Measurements from ENCODE around the gene EIF4G2. TPM values are rescaled to one million over a fixed set of nuclear protein-coding genes. Genes with fewer than 3 reads are reported as not detected.

Gene EIF4G2
- total and polyA plus RNA-seq, 2 of the 8 experiments (the other 6 are each of a cell fraction or from before 2014, with no cell fraction given) = 438 to 964 TPM

DNA sequence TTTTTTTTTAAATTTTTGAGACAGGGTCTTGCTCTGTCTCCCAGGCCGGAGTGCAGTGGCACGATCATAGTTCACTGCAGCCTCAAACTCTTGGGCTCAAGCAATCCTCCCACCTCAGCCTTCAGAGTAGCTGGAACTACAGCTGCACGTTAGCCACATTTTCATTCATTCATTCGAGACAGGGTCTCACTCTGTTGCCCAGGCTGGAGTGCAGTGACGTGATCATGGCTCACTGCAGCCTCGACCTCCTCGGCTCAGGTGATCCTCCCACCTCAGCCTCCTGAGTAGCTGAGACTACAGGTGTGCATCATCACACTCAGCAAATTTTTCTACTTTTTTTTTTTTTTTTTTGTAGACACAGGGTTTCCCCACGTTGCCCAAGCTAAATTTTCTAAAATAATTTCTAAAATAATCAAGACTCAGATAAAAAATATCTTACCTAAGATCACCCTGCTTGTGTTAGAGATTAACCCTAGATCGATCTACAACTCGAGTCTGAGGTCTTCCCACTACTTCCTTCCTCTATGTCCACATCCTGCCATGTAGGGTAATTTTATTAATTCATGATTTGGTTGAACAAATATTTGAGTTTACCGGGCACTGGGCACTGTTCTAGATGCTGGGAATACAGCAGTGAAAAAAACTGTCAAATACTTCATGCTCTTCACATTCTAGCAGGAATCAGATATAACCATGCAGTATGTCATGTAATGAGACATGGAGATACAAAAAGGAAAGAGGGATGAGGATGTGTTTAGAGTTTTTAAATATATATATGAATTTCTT, 15.1 kb downstream of the EIF4G2 start:
- no peaks in the 10 kb centered on the region for H3K79me1 ChIP-seq (ENCODE audit: low read depth, low read length)
- H2BK20ac ChIP-seq (ENCODE audit: low read length) = no peak overlapping the region
- POLR2A ChIA-PET (ENCODE audit: partially characterized antibody) = interaction anchor here (1.2 to 28.5 kb wide), 2 partner anchors 18 kb away, joined by 3 to 595 read pairs; partner anchors contain the start of gene EIF4G2
- no peak overlapping the region for H3K4ac ChIP-seq (replicated peaks; ENCODE audit: insufficient read length, low read depth, low read length)
- H2AK5ac ChIP-seq (ENCODE audit: low read depth, low read length) = no peak overlapping the region
- no peak overlapping the region for H4K8ac ChIP-seq (ENCODE audit: extremely low read depth, insufficient read depth, low read length)
- no peak overlapping the region for H3K4me2 ChIP-seq (ENCODE audit: insufficient read depth in 1 of 2, low read depth in 2 of 2, low read length in 2 of 2)
- H3K23ac ChIP-seq (ENCODE audit: insufficient read length) = no peak overlapping the region
- no peak overlapping the region for H2BK120ac ChIP-seq (replicated peaks; ENCODE audit: low read depth, low read length)
- H4K91ac ChIP-seq (replicated peaks; ENCODE audit: insufficient read length, low read length) = no peak overlapping the region
- CTCF ChIA-PET (ENCODE audit: partially characterized antibody) = interaction anchor here (0.7 to 7.9 kb wide), 24 partner anchors 9 to 475 kb away, joined by 3 to 64 read pairs (median 6); partner anchors contain the start of gene EIF4G2
- H3K27ac ChIP-seq (ENCODE audit: low read depth, low read length) = no peak overlapping the region
- no peaks in the 10 kb centered on the region for H3K9me3 ChIP-seq (ENCODE audit: insufficient read depth in 2 of 2, low read depth in 1 of 2, low read length in 1 of 2)
- H4K5ac ChIP-seq (ENCODE audit: insufficient read length, low read depth, low read length) = no peak overlapping the region
- H3K27me3 ChIP-seq (replicated peaks in 1 of 4; ENCODE audit: control insufficient read depth in 3 of 4, extremely low read depth in 1 of 4, insufficient read depth in 3 of 4, low read length in 3 of 4) = peaks cover 0 to 2% (median 0%) of the 10 kb centered on the region in 4 experiments; a peak in 2 of 7 replicates
- no peaks in the 10 kb centered on the region; the same call in 1 of the 2 replicates for H3K23me2 ChIP-seq (ENCODE audit: low read depth, low read length)
- WGBS, 2 experiments (ENCODE audit: extremely low coverage in 1 of 2, insufficient coverage in 1 of 2, insufficient read length in 1 of 2, insufficient replicate concordance in 2 of 2, low coverage in 1 of 2, low lambda C conversion rate in 2 of 2, missing lambda C conversion rate in 1 of 2) = 88% methylated on average over 11 of the region's 11 CpGs; no CpG with 5 or more reads in 1 of the 2 experiments
- H2AFZ ChIP-seq (ENCODE audit: low read length) = no peak overlapping the region
- H3K9ac ChIP-seq (replicated peaks in 1 of 4; ENCODE audit: extremely low read depth in 1 of 4, low read depth in 3 of 4, low read length in 3 of 4) = no peak overlapping the region
- H3K79me2 ChIP-seq (ENCODE audit: control insufficient read depth in 1 of 2, insufficient read depth in 2 of 2, low read length in 2 of 2) = no peaks in the 10 kb centered on the region
- no peak overlapping the region for H3K18ac ChIP-seq (ENCODE audit: extremely low read depth, low read length)
- no peak for DNase-seq (ENCODE audit: low read depth in 1 of 2, low spot score in 2 of 2)
- H3K14ac ChIP-seq (ENCODE audit: insufficient read length) = no peak overlapping the region
- no peak overlapping the region for H2BK12ac ChIP-seq (ENCODE audit: low read depth, low read length)
- no peak overlapping the region for H3K4me3 ChIP-seq (ENCODE audit: extremely low read depth in 1 of 4, insufficient read depth in 2 of 4, low read depth in 3 of 4, low read length in 4 of 4)
- peaks cover 0 to 5% (median 2%) of the 10 kb centered on the region in 4 experiments; a peak in 2 of 7 replicates for H3K4me1 ChIP-seq (replicated peaks in 1 of 4; ENCODE audit: control insufficient read depth in 3 of 4, insufficient read depth in 4 of 4, low read length in 3 of 4)
- H4K20me1 ChIP-seq (replicated peaks in 1 of 2; ENCODE audit: control insufficient read depth in 1 of 2, insufficient read depth in 2 of 2, low read length in 2 of 2) = peaks cover 0 to 3% of the 10 kb centered on the region in 2 experiments
- no peak overlapping the region for H2BK5ac ChIP-seq (ENCODE audit: low read depth, low read length)
- FAIRE-seq = no peak
- TF ChIP-seq, protein P1, sequence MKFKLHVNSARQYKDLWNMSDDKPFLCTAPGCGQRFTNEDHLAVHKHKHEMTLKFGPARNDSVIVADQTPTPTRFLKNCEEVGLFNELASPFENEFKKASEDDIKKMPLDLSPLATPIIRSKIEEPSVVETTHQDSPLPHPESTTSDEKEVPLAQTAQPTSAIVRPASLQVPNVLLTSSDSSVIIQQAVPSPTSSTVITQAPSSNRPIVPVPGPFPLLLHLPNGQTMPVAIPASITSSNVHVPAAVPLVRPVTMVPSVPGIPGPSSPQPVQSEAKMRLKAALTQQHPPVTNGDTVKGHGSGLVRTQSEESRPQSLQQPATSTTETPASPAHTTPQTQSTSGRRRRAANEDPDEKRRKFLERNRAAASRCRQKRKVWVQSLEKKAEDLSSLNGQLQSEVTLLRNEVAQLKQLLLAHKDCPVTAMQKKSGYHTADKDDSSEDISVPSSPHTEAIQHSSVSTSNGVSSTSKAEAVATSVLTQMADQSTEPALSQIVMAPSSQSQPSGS (IDR thresholded peaks at IDR 0.05; ENCODE audit: low read length) = no peak
- no peak for TF ChIP-seq BCL11A (IDR thresholded peaks at IDR 0.05; ENCODE audit: low read depth in 2 of 2, low read length in 2 of 2)
- TF ChIP-seq POLR2AphosphoS5 (IDR thresholded peaks at IDR 0.05; ENCODE audit: low read depth, low read length) = no peak
- no peak for TF ChIP-seq MAFK (IDR thresholded peaks at IDR 0.05; ENCODE audit: low read depth, low read length)
- TF ChIP-seq SP1 (IDR thresholded peaks at IDR 0.05; ENCODE audit: low read depth, low read length) = no peak
- no peak for TF ChIP-seq RBBP5 (IDR thresholded peaks at IDR 0.05; ENCODE audit: borderline replicate concordance, low read depth, low read length)
- no peak for TF ChIP-seq RAD21 (IDR thresholded peaks at IDR 0.05 in 1 of 2, conservative IDR thresholded peaks at IDR 0.05 in 1 of 2; ENCODE audit: low read depth in 2 of 2, low read length in 2 of 2)
- no peak for TF ChIP-seq RNF2 (IDR thresholded peaks at IDR 0.05; ENCODE audit: borderline replicate concordance, low read depth, low read length, missing control alignments, poor library complexity, severe bottlenecking)
- H3K56ac ChIP-seq (replicated peaks; ENCODE audit: insufficient read length, low read depth, low read length) = no peak overlapping the region
- H3K36me3 ChIP-seq (ENCODE audit: control insufficient read depth in 2 of 4, insufficient read depth in 4 of 4, low read length in 3 of 4) = peaks cover 13 to 28% (median 25%) of the 10 kb centered on the region in 4 experiments
- H2BK15ac ChIP-seq (ENCODE audit: low read length) = no peak overlapping the region

All from H1 (cell line).